Renal cortex interstitium (tissue), 11 donors: Measurements from ENCODE around the gene ATP6V1E1. TPM values are rescaled to one million over a fixed set of nuclear protein-coding genes. Genes with fewer than 3 reads are reported as not detected.
A peak's percentile ranks its signal among the peaks of the same experiment; 100 is the strongest.
"Not testable (repeated sequence)": the region's sequence is repeated elsewhere in the genome, so short reads cannot be mapped to it uniquely, and the experiment has no call there.

Experiments
- DNase-seq, 11 donors: peaks; one replicate each; pipeline ENCODE4 v3.0.0-alpha.2; 2013; ENCODE audit warnings: low read depth in 9 of 11, low spot score in 4 of 11; ENCODE audit errors: extremely low read depth in 1 of 11
- polyA plus RNA-seq, 3 donors: library from polyadenylated mRNA; unstranded; fragments of 120-200 nt; gene quantifications; one replicate each; pipeline ENCODE4 v1.2.1, GENCODE V29; 2013; ENCODE audit not compliant: insufficient read length in 3 of 3

ATP6V1E1 gene
- polyA plus RNA-seq, 3 donors: 122 to 131 (median 129) TPM

GRCh38 chr22:17641269-17641668, 12.7 kb upstream of the ATP6V1E1 start:
- DNase-seq: no peak

DNA sequence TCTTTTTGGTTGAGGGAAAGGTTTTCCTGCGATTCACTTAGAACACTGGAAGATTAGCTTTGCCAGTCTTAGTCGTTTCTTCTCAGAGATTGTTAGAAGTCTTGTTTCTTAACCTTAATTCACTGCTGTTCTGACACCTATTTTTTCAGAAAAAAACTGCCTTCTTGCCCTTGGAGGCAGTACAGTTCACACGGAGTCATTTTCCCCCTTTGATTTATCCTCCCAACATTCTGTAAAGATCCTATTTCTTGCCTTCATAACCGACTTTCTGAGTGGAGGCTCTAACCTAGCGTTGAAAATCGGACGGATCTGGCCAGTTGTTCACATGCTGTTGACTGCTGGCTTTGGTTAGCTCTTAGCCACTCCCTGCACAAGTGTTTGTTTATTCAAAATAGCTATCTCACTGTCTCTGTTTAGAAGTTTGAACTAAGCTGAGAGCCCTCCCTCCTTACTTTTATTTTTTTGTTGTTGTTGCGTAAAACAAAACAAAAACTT, 10.7 kb upstream of the ATP6V1E1 start:
- DNase-seq: peak in 4 of 11 donors; percentile 25 to 47 (median 40)

- peak; percentile 86 to 93 (median 89) for DNase-seq
Measured at GRCh38 chr22:17638432-17639246, 10.1 kb upstream of the ATP6V1E1 start, which contains the start of gene BCL2L13. Gene BCL2L13 (plus strand): TSS chr22:17638757. CDS start chr22:17655712, 16,955 bp downstream.

- no peak for DNase-seq
Measured at GRCh38 chr22:17638182-17638431, 9.6 kb upstream of the ATP6V1E1 start.

DNA sequence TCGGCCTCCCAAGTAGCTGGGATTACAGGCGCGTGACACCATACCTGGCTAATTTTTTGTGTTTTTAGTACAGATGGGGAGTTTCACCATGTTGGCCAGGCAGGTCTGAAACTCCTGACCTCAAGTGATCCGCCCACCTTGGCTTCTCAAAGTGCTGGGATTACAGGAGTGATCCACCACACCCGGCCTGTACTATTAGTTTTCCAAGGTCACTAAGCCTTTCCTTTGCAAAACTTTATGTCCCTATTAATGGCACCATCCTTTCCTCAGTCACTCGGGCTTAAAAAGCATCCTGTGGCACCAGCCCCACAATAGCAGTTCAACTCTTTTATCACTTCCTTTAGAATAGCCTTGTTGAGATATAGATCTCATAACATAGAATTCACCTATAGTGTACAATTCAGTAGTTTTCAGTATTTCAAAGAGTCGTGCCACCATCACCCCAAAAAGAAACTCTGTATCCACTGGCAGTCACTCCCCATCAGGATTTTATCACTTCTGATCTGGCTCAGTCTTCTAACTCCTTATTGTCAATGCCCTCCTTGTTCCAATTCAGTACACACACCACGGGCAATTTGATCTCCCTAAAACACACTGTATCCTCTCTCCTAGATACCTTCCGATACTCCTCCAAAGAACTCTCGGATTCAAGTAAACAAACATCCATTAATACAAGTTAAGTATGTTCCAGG, 9.1 kb upstream of the ATP6V1E1 start:
- DNase-seq: no peak

DNA sequence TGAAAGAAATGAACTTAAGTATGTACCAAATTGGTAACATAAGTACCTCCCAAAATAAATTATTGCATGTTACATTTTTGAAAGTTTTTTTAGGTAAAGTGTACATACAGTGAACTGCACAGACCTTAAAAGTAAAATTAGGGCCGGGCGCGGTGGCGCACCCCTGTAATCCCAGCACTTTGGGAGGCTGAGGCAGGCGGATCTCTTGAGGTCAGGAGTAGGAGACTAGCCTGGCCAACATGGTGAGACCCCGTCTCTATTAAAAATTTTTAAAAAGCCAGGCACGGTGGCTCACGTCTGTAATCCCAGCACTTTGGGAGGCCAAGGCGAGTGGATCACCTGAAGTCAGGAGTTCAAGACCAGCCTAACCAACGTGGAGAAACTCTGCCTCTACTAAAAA, 8.3 kb upstream of the ATP6V1E1 start:
- not testable (repeated sequence) for DNase-seq

- DNase-seq: no peak
Measured at GRCh38 chr22:17634696-17635095, 6.1 kb upstream of the ATP6V1E1 start.

DNA sequence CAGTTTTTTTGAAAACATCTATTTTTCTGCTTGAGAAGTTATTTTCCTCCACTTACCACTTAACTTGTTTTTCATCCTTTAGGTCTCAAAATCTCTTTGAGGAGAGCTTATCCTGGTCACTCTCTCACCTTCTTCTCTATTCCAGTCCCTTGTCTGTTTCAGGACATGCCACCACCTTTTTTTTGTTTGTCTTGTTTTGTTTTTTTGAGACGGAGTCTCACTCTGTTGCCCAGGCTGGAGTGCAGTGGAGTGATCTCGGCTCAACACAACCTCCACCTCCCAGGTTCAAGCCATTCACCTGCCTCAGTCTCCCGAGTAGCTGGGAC, 5.4 kb upstream of the ATP6V1E1 start:
- no peak for DNase-seq

GRCh38 chr22:17633217-17633997, 4.9 kb upstream of the ATP6V1E1 start:
- no peak for DNase-seq

- DNase-seq: no peak
Measured at GRCh38 chr22:17631076-17631565, 2.6 kb upstream of the ATP6V1E1 start.

DNA sequence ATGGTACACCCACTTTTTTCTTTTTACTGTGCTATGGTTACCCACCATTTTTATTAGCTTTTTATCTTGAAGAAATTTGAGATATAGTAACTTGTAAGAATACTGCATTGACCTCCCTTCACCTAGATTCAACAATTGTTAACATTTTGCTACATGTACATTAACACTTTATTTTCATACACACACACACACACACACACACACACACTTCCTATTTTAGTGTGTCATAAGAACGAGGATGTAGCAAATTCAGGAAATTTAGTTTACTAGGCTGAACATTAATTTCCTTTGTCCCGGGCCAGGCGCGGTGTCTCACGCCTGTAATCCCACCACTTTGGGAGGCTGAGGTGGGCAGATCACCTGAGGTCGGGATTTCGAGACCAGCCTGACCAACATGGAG, 1.1 kb upstream of the ATP6V1E1 start:
- DNase-seq: no peak

- no peak for DNase-seq
Measured at GRCh38 chr22:17629173-17629489, 582 bp upstream of the ATP6V1E1 start.

GRCh38 chr22:17627961-17628405, 566 bp downstream of the ATP6V1E1 start:
- DNase-seq: no peak

DNA sequence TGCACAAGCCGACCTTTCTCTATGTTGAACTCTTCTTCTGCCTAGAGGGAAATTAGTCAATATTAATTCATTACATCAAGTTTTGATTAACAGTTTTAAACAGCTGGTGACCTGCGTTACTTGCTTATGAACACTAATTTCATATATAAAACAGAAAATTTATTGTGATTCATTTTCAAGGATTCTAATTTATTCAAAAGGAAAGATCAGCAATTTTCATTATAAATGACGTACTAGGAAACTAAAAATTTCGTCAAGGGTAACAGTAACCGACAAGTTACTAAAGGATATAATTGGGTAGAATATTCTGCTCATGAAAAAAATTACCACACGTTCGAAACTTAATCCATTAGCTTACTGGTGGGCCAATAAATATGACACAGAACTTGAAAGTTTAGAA, 15.3 kb downstream of the ATP6V1E1 start:
- DNase-seq: no peak

- no peak for DNase-seq
Measured at GRCh38 chr22:17612057-17612456, 16.5 kb downstream of the ATP6V1E1 start.

DNA sequence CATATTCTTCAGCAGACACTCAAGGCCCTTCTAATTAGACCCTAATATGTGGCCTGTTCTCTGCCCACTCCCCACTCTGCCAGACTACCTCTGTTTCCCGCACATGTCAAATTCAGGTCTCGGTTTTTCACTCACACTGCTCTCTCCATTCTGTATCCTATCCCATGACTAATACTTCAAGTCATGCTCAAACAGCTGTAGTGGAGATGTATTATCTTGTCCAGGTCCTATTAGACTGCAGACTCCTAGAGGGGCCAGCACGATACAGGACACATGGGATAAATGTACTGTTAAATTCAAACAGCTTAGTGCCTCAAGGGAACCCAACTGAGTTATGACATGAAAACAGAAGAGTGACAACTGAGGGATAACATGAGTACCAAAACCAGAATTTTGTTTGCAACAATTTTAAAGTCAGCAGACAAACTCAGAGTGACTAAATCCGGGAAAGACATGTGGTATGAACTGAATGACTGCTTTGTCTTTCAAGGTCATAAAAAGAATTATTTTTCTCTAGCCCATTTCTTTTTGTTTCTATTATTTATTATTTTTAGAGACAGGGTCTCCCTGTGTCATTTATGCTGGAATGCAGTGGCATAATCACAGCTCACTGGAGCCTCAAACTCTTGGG, 20.5 kb downstream of the ATP6V1E1 start:
- no peak for DNase-seq

DNA sequence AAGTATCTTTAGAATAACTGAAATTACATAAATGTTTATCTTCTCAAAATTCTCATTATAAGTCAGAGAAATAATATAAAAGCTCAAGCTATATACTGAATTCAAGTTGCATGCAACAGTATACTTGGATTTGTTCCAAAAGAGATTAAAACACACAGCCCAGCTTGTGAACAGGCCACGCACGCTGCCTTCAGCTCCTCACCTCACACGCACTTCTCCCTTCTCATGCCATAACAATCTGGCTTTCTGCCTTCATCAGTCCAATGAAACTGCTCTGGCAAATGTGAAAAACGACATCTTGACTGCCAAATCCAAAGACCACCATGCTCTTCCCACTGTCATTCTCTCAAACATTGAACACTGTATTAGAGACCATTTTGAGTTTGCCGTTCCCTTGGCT, 22.1 kb downstream of the ATP6V1E1 start:
- DNase-seq: no peak

DNA sequence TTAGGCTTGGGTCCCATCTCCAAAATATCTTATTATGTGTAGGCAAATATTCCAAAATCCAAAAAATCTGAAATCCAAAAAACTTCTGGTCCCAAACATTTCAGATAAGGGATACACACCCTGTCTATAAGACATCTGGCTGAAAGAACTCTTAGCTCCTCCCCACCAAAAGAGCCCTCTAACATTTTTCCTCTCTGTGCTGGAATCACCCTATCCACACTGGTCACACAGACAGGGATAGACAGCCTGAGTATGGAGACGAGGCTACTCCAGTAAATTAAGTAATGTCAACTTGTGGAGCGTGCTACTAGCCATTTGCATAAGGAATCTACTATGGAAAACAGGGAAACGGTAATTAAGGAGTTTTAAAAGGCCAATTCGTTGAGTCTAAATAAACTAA, 24.9 kb downstream of the ATP6V1E1 start:
- DNase-seq: no peak

- DNase-seq: peak in 1 of 11 donors; percentile 21
Measured at GRCh38 chr22:17601031-17601430, 27.5 kb downstream of the ATP6V1E1 start.
